GM13977 (cell line): ENCODE measurements around the gene ABCA7.
A peak's percentile ranks its signal among the peaks of the same experiment; 100 is the strongest.

Experiments used
- DNase-seq: peaks from one replicate; pipeline ENCODE4 v3.0.0; 2012; ENCODE audit warnings: low spot score
- CTCF ChIP-seq: IDR thresholded peaks from 2 replicates; pipeline ENCODE4 v1.5.1; 2012; ENCODE audit warnings: mild to moderate bottlenecking, control low read depth; ENCODE audit not compliant: insufficient read depth; ENCODE audit errors: extremely low read depth, missing control alignments
- in situ Hi-C: fragments of 300-500 bp; cut with MboI; formaldehyde crosslinking; loops from one replicate; pipeline ENCODE4 v1.12.0; 2022; ENCODE audit warnings: low sequenced_read_pairs, low pct_unique_long_range_greater_than_20kb, mixed read lengths, inconsistent platforms; ENCODE audit not compliant: unreplicated experiment

Gene ABCA7

DNA sequence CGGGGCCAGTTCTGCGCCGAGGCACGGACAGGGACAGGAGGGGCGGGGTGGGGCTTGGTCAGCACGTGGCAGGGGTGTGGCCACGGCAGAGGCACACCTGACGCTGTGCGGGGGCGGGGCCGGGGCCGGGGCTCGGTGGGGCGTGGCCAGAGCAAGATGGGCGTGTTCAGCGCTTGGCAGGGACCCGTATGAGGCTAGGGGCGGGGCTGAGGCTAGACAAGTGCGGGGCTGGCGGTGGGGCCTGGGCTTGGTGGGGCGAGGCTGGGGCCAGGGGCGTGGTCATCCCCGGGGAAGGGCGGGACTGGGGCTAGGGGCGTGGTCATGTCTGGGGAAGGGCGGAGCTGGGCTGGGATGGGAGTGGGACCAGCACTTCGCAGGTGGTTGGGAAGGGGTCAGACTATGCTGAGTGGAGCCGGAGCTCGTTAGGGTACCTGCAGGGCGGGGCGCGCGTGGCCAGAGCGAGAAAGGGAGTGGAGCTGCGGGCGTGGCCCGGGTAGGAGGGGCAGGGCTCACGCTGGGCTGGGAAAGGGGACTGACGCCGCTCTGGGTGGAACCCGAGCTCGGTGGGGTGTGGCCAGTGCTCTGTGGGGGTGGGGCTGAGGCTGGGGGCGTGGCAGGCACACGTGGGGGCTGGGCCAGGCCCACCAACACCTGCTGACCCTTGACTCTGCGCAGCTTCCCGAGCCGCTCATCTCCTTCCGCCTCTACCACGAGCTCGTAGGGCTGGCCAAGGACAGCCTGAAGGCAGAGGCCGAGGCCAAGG, 42.4 kb downstream of the ABCA7 start:
- TF ChIP-seq CTCF, result no peak
- DNase-seq, result peak; percentile 79
- in situ Hi-C loops, result no loop called here

- TF ChIP-seq CTCF, result no peak
- DNase-seq, result no peak
- in situ Hi-C loops, result no loop called here
These were observed 43.3 kb downstream of the ABCA7 start for GRCh38 chr19:1082928-1083816.

DNA sequence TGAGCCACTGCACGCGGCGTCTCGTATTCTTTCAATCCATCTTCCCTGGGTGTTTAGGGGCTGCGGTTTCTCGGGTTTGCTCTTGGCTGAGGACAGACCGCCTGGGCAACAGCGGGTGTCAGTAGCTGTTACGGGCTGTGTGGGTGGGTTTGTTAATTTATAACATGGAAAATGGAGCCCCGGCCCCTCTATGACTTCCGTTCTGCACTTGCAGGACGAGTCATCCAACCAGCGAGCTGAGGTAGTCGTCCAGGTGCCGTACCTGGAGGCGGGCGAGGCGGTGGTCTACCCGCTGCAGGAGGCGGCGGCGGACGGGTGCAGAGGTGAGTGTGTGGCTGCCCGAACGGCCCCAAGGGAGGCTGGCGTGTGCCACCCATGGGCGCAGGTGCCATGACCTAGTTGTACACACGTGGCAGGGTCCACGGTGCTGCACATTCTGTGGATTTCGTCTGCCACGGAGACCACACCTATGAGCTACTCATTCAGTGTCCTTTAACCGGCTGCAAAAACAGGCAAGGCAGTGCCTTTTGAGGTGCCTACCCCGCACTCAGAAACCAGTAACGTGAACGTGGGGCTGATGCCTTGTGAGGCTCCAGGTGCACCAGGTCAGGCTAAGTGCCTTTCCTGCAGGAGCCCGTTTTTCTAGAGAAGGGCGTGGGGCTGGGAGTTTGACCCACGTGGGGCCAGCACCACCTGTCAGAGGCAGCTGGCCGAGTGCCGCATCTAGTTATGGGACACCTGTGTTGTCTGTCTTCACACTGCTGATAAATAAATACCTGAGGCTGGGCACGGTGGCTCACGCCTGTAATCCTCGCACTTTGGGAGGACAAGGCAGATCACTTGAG, 44.3 kb downstream of the ABCA7 start:
- no peak for DNase-seq
- in situ Hi-C loops, result no loop called here
- TF ChIP-seq CTCF, result no peak

DNA sequence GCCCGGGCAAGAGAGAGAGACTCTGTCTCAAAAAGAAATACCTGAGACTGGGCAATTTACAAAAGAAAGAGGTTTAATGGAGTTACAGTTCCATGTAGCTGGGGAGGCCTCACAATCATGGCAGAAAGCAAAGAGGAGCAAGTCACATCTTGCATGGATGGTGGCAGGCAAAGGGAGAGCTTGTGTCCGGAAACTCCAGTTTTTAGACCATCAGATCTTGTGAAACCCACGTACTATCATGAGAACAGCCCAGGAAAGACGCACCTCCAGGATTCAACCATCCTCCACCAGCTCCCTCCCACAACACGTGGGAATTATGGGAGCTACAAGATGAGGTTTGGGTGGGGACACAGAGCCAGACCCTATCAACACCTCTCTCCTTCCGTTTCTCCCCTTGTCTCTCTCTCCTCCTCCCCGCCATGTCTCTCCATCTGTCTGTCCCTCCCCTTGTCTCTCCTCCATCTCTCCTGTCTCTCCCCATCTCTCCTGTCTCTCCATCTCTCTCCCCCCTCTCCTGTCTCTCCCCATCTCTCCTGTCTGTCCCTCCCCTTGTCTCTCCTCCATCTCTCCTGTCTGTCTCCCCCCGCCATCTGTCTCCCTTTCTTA, 45.2 kb downstream of the ABCA7 start:
- in situ Hi-C loops, result no loop called here
- TF ChIP-seq CTCF, result no peak
- no peak for DNase-seq

- in situ Hi-C loops, result no loop called here
- no peak for DNase-seq
- no peak for TF ChIP-seq CTCF
These were observed 46.0 kb downstream of the ABCA7 start for GRCh38 chr19:1085676-1086442.
